ENCODE results near the gene NAV1. TPM values are rescaled to one million over a fixed set of nuclear protein-coding genes. Genes with fewer than 3 reads are reported as not detected.

NAV1 gene
- 11.2 and 14.3 TPM in 2 replicates for total RNA-seq

GRCh38 chr1:201538612-201539551 is at the start of gene NAV1:
NAV1 (plus strand) TSS chr1:201539127; CDS start chr1:201622885, 83,758 bp downstream.

GRCh38 chr1:201506557-201507359 is 32.2 kb upstream of the NAV1 start, which contains the start of gene CSRP1:
CSRP1 (minus strand) TSS chr1:201507123; CDS start chr1:201496303, 10,820 bp downstream.

Other genes starting within 250 kb of the NAV1 start
- gene TNNT2, start 161.4 kb upstream of the NAV1 start, total RNA-seq: not detected in 2 replicates
- 0.26 TPM in 1 of 2 replicates, not detected in the other for gene LAD1, start 139.8 kb upstream of the NAV1 start, total RNA-seq
- gene TNNI1, start 117.4 kb upstream of the NAV1 start, total RNA-seq: 0.16 TPM in 1 of 2 replicates, not detected in the other
- 120 and 177 TPM in 2 replicates for gene PHLDA3, start 69.9 kb upstream of the NAV1 start, total RNA-seq
- 253 and 433 TPM in 2 replicates for gene CSRP1, start 32.0 kb upstream of the NAV1 start, total RNA-seq

Data from bronchial smooth muscle cell (primary cell).